Skeletal muscle satellite cell (primary cell): ENCODE data around the gene BLVRB.

Experiments
- H3K27me3 ChIP-seq: 2 replicates; pipeline ENCODE4 v1.7.0; 2013; ENCODE audit warnings: low read length; ENCODE audit not compliant: control insufficient read depth, insufficient read depth
- H3K36me3 ChIP-seq: 2 replicates; pipeline ENCODE4 v1.7.0; 2013; ENCODE audit warnings: mild to moderate bottlenecking, control low read depth, low read length; ENCODE audit not compliant: insufficient read depth
- H3K4me1 ChIP-seq: 2 replicates; pipeline ENCODE4 v1.7.0; 2013; ENCODE audit warnings: low read length; ENCODE audit not compliant: control insufficient read depth, insufficient read depth
- H3K4me2 ChIP-seq: 2 replicates; pipeline ENCODE4 v1.7.0; 2013; ENCODE audit warnings: mild to moderate bottlenecking, low read length
- H3K4me3 ChIP-seq: 2 replicates; pipeline ENCODE4 v1.7.0; 2013; ENCODE audit warnings: low read length
- H3K9ac ChIP-seq: 2 replicates; pipeline ENCODE4 v1.7.0; 2013; ENCODE audit warnings: mild to moderate bottlenecking, low read depth, low read length, moderate library complexity
- H3K9me3 ChIP-seq: replicated peaks from 2 replicates; pipeline ENCODE4 v1.7.0; 2013; ENCODE audit warnings: mild to moderate bottlenecking, control low read depth, low read length

The BLVRB gene

DNA sequence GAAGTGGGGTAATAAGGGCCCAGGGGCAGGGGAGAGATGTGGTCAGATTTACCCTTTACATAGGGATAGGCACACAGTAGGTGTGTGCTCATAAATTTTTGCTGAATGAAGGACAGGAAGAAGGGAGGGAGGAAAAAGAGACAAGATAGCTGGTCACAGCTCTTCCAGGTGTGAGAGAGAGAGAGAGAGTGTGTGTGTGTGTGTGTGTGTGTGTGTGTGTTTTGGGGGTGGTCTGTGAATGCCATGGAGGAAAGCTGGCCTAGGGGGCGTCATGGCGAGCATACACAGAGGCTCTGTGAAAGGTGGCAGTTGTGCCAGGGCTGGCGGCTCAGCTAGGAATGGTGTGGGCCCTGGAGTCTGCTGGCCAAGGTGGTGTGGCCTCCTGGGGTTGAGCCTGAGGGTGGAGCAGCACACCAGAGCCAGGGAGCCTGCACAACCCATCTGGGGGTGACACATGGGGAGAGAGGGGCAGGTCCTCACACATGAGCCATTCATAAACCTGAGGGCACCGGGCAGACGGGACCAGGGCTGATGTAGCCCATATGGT lies 46.4 kb downstream of the BLVRB start:
- Histone ChIP-seq H3K4me1 (peaks cover 35% of the 10 kb centered on the region), H3K4me3 (no peak overlapping the region), H3K27me3 (no peaks in the 10 kb centered on the region), H3K9ac (no peak overlapping the region), H3K4me2 (no peak overlapping the region), H3K36me3 (peaks cover 15% of the 10 kb centered on the region), H3K9me3 (no peaks in the 10 kb centered on the region)

- Histone ChIP-seq H3K27me3 (no peaks in the 10 kb centered on the region), H3K9ac (no peak overlapping the region), H3K36me3 (peaks cover 11% of the 10 kb centered on the region), H3K4me2 (no peak overlapping the region), H3K9me3 (no peaks in the 10 kb centered on the region), H3K4me3 (no peak overlapping the region), H3K4me1 (peaks cover 28% of the 10 kb centered on the region)
Measured at GRCh38 chr19:40418040-40418439, 47.5 kb downstream of the BLVRB start.

DNA sequence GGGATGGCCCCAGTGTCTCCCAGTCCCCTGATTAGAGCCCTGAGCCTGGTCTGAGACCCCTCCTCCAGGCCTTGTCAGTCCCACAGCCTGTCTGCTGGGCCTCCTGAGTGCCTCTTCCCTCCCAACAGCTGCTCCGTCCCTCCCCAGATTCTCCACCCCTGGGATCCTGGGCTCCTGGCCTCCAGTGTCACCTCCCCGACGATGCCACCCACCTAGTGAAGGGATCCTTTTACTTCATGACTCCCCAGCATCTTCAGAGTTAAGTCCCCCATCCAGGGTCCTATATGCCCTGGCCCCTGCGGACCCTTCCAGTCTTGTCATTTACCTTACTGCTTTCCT lies 47.9 kb downstream of the BLVRB start:
- Histone ChIP-seq H3K36me3 (peaks cover 7% of the 10 kb centered on the region), H3K9ac (no peak overlapping the region), H3K4me2 (no peak overlapping the region), H3K27me3 (no peaks in the 10 kb centered on the region), H3K4me3 (no peak overlapping the region), H3K4me1 (peaks cover 24% of the 10 kb centered on the region), H3K9me3 (no peaks in the 10 kb centered on the region)

- peaks cover 18% of the 10 kb centered on the region for H3K4me1 ChIP-seq
- H3K9me3 ChIP-seq, result no peaks in the 10 kb centered on the region
- H3K4me3 ChIP-seq, result no peak overlapping the region
- H3K36me3 ChIP-seq, result peaks cover 1% of the 10 kb centered on the region
- H3K9ac ChIP-seq, result no peak overlapping the region
- no peaks in the 10 kb centered on the region for H3K27me3 ChIP-seq
- H3K4me2 ChIP-seq, result no peak overlapping the region
Measured at GRCh38 chr19:40416918-40417642, 48.5 kb downstream of the BLVRB start.

- Histone ChIP-seq H3K36me3 (no peaks in the 10 kb centered on the region), H3K4me1 (peaks cover 16% of the 10 kb centered on the region), H3K9ac (no peak overlapping the region), H3K9me3 (no peaks in the 10 kb centered on the region), H3K27me3 (no peaks in the 10 kb centered on the region), H3K4me3 (no peak overlapping the region), H3K4me2 (no peak overlapping the region)
Measured at GRCh38 chr19:40415768-40416167, 49.8 kb downstream of the BLVRB start.

- Histone ChIP-seq H3K4me3 (no peak overlapping the region), H3K9ac (no peak overlapping the region), H3K36me3 (no peaks in the 10 kb centered on the region), H3K4me1 (peaks cover 15% of the 10 kb centered on the region), H3K27me3 (no peaks in the 10 kb centered on the region), H3K4me2 (no peak overlapping the region), H3K9me3 (no peaks in the 10 kb centered on the region)
Measured at GRCh38 chr19:40414542-40415535, 50.7 kb downstream of the BLVRB start.

DNA sequence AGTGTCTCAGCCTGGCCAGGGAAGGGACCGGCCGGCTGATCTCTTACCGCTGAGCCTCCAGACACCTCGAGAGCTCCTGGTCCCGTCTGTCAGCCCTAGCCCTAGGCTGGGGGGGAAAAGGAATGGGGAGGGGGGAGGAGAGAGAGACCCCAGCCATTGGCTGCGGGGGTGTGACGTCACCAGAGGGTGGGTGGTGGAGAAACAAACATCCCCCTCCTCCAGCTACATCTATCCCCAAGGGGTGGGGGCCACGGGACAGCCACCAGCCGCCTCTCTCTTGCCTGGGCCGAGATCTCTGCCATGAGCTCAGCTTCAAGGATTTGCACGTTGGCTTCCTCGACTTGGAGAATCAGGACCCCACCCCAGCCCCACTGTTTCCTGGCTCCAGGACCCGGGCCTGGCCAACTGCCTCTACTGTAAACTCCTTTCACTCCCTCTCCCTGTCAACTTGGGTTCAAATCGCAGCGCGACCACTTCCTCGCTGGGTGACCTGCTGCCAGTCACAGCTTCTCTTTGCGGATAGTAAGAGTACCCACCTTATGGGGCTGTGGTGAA lies 52.2 kb downstream of the BLVRB start, which contains the start of gene PRX:
TSS of gene PRX (minus strand) at position 88 of the 555 bp plus-strand sequence. CDS start 5,446 bp downstream, outside the sequence.
- no peaks in the 10 kb centered on the region for H3K27me3 ChIP-seq
- H3K9me3 ChIP-seq, result no peaks in the 10 kb centered on the region
- H3K36me3 ChIP-seq, result no peaks in the 10 kb centered on the region
- no peak within 1 kb of the TSS for H3K9ac ChIP-seq
- H3K4me2 ChIP-seq, result no peak within 1 kb of the TSS
- H3K4me1 ChIP-seq, result peaks cover 15% of the 10 kb centered on the region
- no peak within 1 kb of the TSS for H3K4me3 ChIP-seq

GRCh38 chr19:40412866-40413265 lies 52.7 kb downstream of the BLVRB start:
- no peaks in the 10 kb centered on the region for H3K27me3 ChIP-seq
- no peak overlapping the region for H3K4me2 ChIP-seq
- no peak overlapping the region for H3K9ac ChIP-seq
- H3K9me3 ChIP-seq, result no peaks in the 10 kb centered on the region
- no peak overlapping the region for H3K4me3 ChIP-seq
- no peaks in the 10 kb centered on the region for H3K36me3 ChIP-seq
- H3K4me1 ChIP-seq, result peaks cover 15% of the 10 kb centered on the region

GRCh38 chr19:40411958-40412499 lies 53.5 kb downstream of the BLVRB start:
- Histone ChIP-seq H3K9me3 (no peaks in the 10 kb centered on the region), H3K4me1 (peaks cover 11% of the 10 kb centered on the region)

GRCh38 chr19:40411125-40411842 lies 54.3 kb downstream of the BLVRB start:
- Histone ChIP-seq H3K9ac (no peak overlapping the region), H3K4me1 (peaks cover 7% of the 10 kb centered on the region), H3K27me3 (no peaks in the 10 kb centered on the region), H3K9me3 (no peaks in the 10 kb centered on the region), H3K4me2 (no peak overlapping the region), H3K36me3 (no peaks in the 10 kb centered on the region), H3K4me3 (no peak overlapping the region)

More at GRCh38 chr19:40411958-40412499, 53.5 kb downstream of the BLVRB start:
- no peak overlapping the region for H3K9ac ChIP-seq
- H3K27me3 ChIP-seq, result no peaks in the 10 kb centered on the region
- no peak overlapping the region for H3K4me2 ChIP-seq
- no peaks in the 10 kb centered on the region for H3K36me3 ChIP-seq
- no peak overlapping the region for H3K4me3 ChIP-seq
